Pancreas (tissue), 10 donors: ENCODE results near the gene EPHB2. TPM values are rescaled to one million over a fixed set of nuclear protein-coding genes. Genes with fewer than 3 reads are reported as not detected.
A peak's percentile ranks its signal among the peaks of the same experiment; 100 is the strongest.

Experiments used
- ATAC-seq, 4 donors: fragments of 200-7000 bp; cut with Tn5 transposase; one replicate each; pipeline versions ENCODE4 v1.8.0 to v1.9.1; 2020; ENCODE audit warnings: mild to moderate bottlenecking in 4 of 4, moderate library complexity in 4 of 4
- DNase-seq, 6 donors: peaks; one replicate each; pipeline ENCODE4 v3.0.0-alpha.2; 2020
- FAIRE-seq: peaks from 2 replicates; lab custom pipeline; 2012; peaks lifted over from hg19 to GRCh38; lab: Jason Lieb, UNC
- H3K27ac ChIP-seq, 4 donors: fragments of 200-600 bp; sonication (generic); 1 replicate in 3 of 4; 2 replicates in 1 of 4; pipeline versions ENCODE4 v1.5.0 to v1.8.0; 2020
- H3K27me3 ChIP-seq, 4 donors: fragments of 200-600 bp; one replicate each; pipeline ENCODE4 v1.8.0; 2021
- H3K36me3 ChIP-seq, 3 donors: fragments of 200-600 bp; sonication (generic) in 1 of 3; one replicate each; pipeline versions ENCODE4 v1.5.0 to v1.8.0; 2020 to 2021
- H3K4me1 ChIP-seq, 3 donors: fragments of 200-600 bp; one replicate each; pipeline ENCODE4 v1.8.0; 2021
- H3K4me3 ChIP-seq, 4 donors: fragments of 200-600 bp; sonication (generic) in 2 of 4; one replicate each; pipeline versions ENCODE4 v1.5.0 to v1.8.0; 2020 to 2021
- H3K9me3 ChIP-seq, 4 donors: fragments of 200-600 bp; one replicate each; pipeline ENCODE4 v1.8.0; 2021
- CTCF ChIP-seq, 4 donors: fragments of 200-600 bp; sonication (generic) in 3 of 4; IDR thresholded peaks; one replicate each; pipeline versions ENCODE4 v1.5.0 to v1.8.0; 2021; ENCODE audit warnings: antibody characterized with exemption in 4 of 4
- WGBS, 2 donors: extraction: QIAGEN DNeasy Blood & Tissue Kit; methylation state at CpG; one replicate each; pipeline ENCODE4 v1.1.7; 2013; 5-methylcytosine and 5-hydroxymethylcytosine counted together
- intact Hi-C, 3 donors: fragments of 100-400 bp; cut with DNase I; formaldehyde crosslinking; loops; one replicate each; pipeline versions ENCODE4 v1.11.1 to v1.14.2; 2022
- polyA plus RNA-seq, 2 donors: library from polyadenylated mRNA; stranded (reverse); fragments of 200-250 nt; gene quantifications; one replicate each; pipeline ENCODE4 v1.2.3, GENCODE V29; 2013
- total RNA-seq, 6 donors: library from RNA; stranded (reverse); fragmentation: NEBNext Ultra II Directional in 4 of 6; extraction: Animal tissue kit (Norgen Biotek cat#: 25700) in 4 of 6; gene quantifications; one replicate each; pipeline versions ENCODE4 v1.2.1 to v1.2.4, GENCODE V29; 2021 to 2023
- donor health status: healthy with polysubstance abuse.
- donor health status: DM: no; HTN: no; CAD: no; lungs with moderate emphysema.
- donor health status: DM: no; HTN: no; CAD: no.
- donor health status: control.
- donor health status: control.
- donor health status: Bipolar disorder and iron deficiency.
- donor health status: DM: yes; HTN: yes; CAD: no.
- donor health status: DM: no; HTN: no; CAD: no.
- donor health status: DM: no; HTN: no; CAD: no.
- donor health status: DM: yes; HTN: yes; CAD: no.

Gene EPHB2
- total and polyA plus RNA-seq, 8 donors: 1.3 to 10.0 (median 4.4) TPM

- no peak for TF ChIP-seq CTCF (IDR thresholded peaks at IDR 0.05)
- FAIRE-seq (no peak), DNase-seq (no peak), ATAC-seq (no peak)
- WGBS, 2 donors: 70 to 75% methylated on average over 6 of the region's 6 CpGs
- Histone ChIP-seq H3K27ac (no peak overlapping the region), H3K27me3 (no peaks in the 10 kb centered on the region), H3K9me3 (no peaks in the 10 kb centered on the region), H3K36me3 (no peaks in the 10 kb centered on the region), H3K4me3 (no peak overlapping the region), H3K4me1 (no peaks in the 10 kb centered on the region)
- intact Hi-C loops: loop anchor here in 1 of 3 donors (10.0 kb wide), 1 partner anchor 181 kb away; no protein-coding TSS in a partner anchor
Measured at GRCh38 chr1:22886211-22886610, 175.6 kb downstream of the EPHB2 start.

- 77 to 82% methylated on average over 7 of the region's 7 CpGs for WGBS, 2 donors
- no peak overlapping the region for H3K27ac ChIP-seq
- no peak for FAIRE-seq
- no peaks in the 10 kb centered on the region for H3K27me3 ChIP-seq
- intact Hi-C loops: loop anchor here in 1 of 3 donors (10.0 kb wide), 1 partner anchor 183 kb away; no protein-coding TSS in a partner anchor
- H3K4me3 ChIP-seq: no peak overlapping the region
- DNase-seq: no peak
- TF ChIP-seq CTCF (IDR thresholded peaks at IDR 0.05): no peak
- no peaks in the 10 kb centered on the region for H3K9me3 ChIP-seq
- H3K36me3 ChIP-seq: no peaks in the 10 kb centered on the region
- no peak for ATAC-seq
- H3K4me1 ChIP-seq: no peaks in the 10 kb centered on the region
Measured at GRCh38 chr1:22887491-22887890, 176.9 kb downstream of the EPHB2 start.

- Histone ChIP-seq H3K36me3 (peaks cover 0 to 4% (median 0%) of the 10 kb centered on the region in 3 donors), H3K4me3 (no peak overlapping the region), H3K9me3 (no peaks in the 10 kb centered on the region), H3K4me1 (no peaks in the 10 kb centered on the region), H3K27ac (no peak overlapping the region), H3K27me3 (no peaks in the 10 kb centered on the region)
- intact Hi-C loops: loop anchor here in 1 of 3 donors (10.0 kb wide), 1 partner anchor 184 kb away; no protein-coding TSS in a partner anchor
- TF ChIP-seq CTCF (IDR thresholded peaks at IDR 0.05): no peak
- FAIRE-seq (no peak), DNase-seq (no peak), ATAC-seq (no peak)
- 73 to 77% methylated on average over 8 of the region's 8 CpGs for WGBS, 2 donors
Measured at GRCh38 chr1:22888320-22889075, 177.9 kb downstream of the EPHB2 start.

GRCh38 chr1:22889213-22889827 lies 178.7 kb downstream of the EPHB2 start:
- peaks cover 0 to 4% (median 0%) of the 10 kb centered on the region in 3 donors for H3K36me3 ChIP-seq
- H3K4me1 ChIP-seq: no peaks in the 10 kb centered on the region
- 63 to 75% methylated on average over 3 of the region's 3 CpGs for WGBS, 2 donors
- TF ChIP-seq CTCF (IDR thresholded peaks at IDR 0.05): peak; percentile 41 to 71 (median 64)
- intact Hi-C loops: loop anchor here in 1 of 3 donors (10.0 kb wide), 1 partner anchor 185 kb away; no protein-coding TSS in a partner anchor
- DNase-seq (peak in 1 of 6 donors; percentile 21), FAIRE-seq (no peak), ATAC-seq (peak in 3 of 4 donors; percentile 72 to 76 (median 72))
- no peak overlapping the region for H3K27ac ChIP-seq
- H3K9me3 ChIP-seq: no peaks in the 10 kb centered on the region
- no peaks in the 10 kb centered on the region for H3K27me3 ChIP-seq
- H3K4me3 ChIP-seq: no peak overlapping the region
